GM12875 (cell line): ENCODE measurements around the gene SLIT2.

Experiments used
- H3K4me3 ChIP-seq: one replicate; pipeline ENCODE4 v1.5.1; 2011; ENCODE audit warnings: low read depth, low read length, control low read depth
- CTCF ChIP-seq: IDR thresholded peaks from 2 replicates; pipeline ENCODE4 v1.5.1; 2011; ENCODE audit warnings: low read depth, mild to moderate bottlenecking, control low read depth, inconsistent platforms, low read length, moderate library complexity, borderline replicate concordance; ENCODE audit not compliant: insufficient read depth

SLIT2 gene

DNA sequence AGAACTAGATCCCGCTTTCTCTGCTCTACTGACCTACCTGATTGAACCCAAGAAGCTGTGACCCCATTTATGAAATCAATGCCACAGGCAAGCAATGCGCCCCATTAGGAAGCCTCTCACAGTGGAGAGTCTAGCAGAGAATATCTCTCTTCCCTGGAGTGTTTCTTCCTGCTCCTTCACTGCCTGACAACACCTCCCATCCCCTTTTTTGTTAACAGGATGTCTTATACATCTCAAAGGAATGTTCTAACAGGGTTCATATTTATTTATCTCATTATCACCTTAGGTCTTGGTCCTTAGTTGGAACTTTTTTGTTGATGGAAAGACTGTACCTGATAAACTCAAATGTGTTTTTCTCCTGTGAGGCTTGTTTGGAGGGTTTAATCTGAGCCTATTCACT lies 35.5 kb downstream of the SLIT2 start:
- no peak for TF ChIP-seq CTCF

DNA sequence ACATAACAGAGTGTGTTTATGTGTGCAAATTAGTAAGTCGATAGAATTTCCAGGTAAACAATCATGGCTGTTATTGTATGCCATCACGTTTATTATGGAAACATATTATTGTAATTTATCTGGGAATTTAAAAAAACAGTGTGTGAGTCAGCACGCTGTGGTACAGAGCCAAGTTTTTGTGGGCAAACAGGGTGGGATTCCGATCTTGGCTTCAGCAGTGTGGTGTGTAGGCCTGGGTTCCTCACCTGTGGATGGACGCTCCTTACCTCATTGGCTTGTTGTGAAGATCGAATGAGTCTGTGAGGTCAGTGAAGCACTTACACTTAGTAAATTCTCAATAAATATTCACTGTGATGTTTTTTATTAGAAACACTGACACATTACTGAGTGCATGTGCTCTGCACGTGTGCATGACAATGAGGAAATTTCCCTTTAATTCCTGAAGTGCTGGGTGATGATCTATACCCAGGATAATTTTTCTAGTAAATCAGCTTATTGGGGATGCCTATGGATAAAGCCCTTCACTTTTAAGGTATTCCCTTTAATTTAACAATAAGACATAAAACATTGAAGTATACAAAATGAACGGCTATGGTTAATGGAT lies 36.4 kb downstream of the SLIT2 start:
- TF ChIP-seq CTCF = no peak

More for the DNA sequence above, 35.5 kb downstream of the SLIT2 start:
- no peak overlapping the region for H3K4me3 ChIP-seq

GRCh38 chr4:20288846-20289512 lies 37.3 kb downstream of the SLIT2 start:
- no peak overlapping the region for H3K4me3 ChIP-seq
- no peak for TF ChIP-seq CTCF

More for the DNA sequence above, 36.4 kb downstream of the SLIT2 start:
- no peak overlapping the region for H3K4me3 ChIP-seq

GRCh38 chr4:20289782-20290181 lies 38.1 kb downstream of the SLIT2 start:
- no peak for TF ChIP-seq CTCF
- no peak overlapping the region for H3K4me3 ChIP-seq

GRCh38 chr4:20292739-20293138 lies 41.0 kb downstream of the SLIT2 start:
- TF ChIP-seq CTCF = no peak
- no peak overlapping the region for H3K4me3 ChIP-seq

- TF ChIP-seq CTCF = no peak
- H3K4me3 ChIP-seq = no peak overlapping the region
These were observed 45.6 kb downstream of the SLIT2 start for GRCh38 chr4:20297261-20297660.

DNA sequence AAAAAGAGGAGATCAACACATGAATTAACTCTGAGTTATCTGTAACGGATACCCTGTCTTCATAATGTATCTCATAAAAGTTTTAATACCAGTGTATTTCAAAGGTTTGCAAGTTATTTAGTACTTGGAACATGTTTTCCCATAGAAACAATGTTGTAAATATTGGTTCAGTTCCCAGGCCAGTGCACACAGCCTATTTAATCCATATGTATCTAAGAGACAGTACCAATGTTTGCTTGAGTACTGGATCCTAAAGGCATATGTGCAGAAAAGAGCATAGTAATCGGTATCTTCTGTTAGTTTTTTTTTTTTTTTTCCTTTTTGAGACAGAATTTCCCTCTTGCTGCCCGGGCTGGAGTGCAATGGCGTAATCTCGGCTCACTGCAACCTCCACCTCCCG lies 46.1 kb downstream of the SLIT2 start:
- no peak for TF ChIP-seq CTCF
- H3K4me3 ChIP-seq = no peak overlapping the region
